A673 (cell line): ENCODE measurements around the gene FAIM2. TPM values are rescaled to one million over a fixed set of nuclear protein-coding genes. Genes with fewer than 3 reads are reported as not detected.

Experiments
- BruUV-seq: library from RNA; stranded (reverse); fragments of 400-500 nt; replicated peaks from 2 replicates; lab custom pipeline; 2021; lab: Mats Ljungman, UMichigan
- CTCF ChIA-PET: fragments of 300-600 bp; sonication (Branson Sonifier 250); formaldehyde crosslinking; loops from one replicate; lab custom pipeline; 2022; ENCODE audit warnings: antibody characterized with exemption; lab: Charles Lee
- POLR2A ChIA-PET: fragments of 300-600 bp; sonication (Branson Sonifier 250); formaldehyde crosslinking; loops from one replicate; lab custom pipeline; 2022; ENCODE audit warnings: antibody characterized with exemption; ENCODE audit not compliant: low non-redundant PET; lab: Charles Lee
- DNase-seq: peaks from one replicate; pipeline ENCODE4 v3.0.0-alpha.2; 2015; ENCODE audit warnings: low spot score
- H3K27ac ChIP-seq: fragments of 200-600 bp; sonication (generic); 2 replicates; pipeline ENCODE4 v1.5.1; 2016; ENCODE audit warnings: mixed run types, low read depth, mild to moderate bottlenecking, mixed read lengths, antibody characterized with exemption, low read length; ENCODE audit not compliant: poor library complexity, severe bottlenecking
- H3K27me3 ChIP-seq: fragments of 200-600 bp; sonication (generic); replicated peaks from 2 replicates; pipeline ENCODE4 v1.6.1; 2017; ENCODE audit warnings: mixed run types, low read depth, mild to moderate bottlenecking, mixed read lengths, antibody characterized with exemption, low read length; ENCODE audit not compliant: insufficient read depth, poor library complexity
- H3K36me3 ChIP-seq: fragments of 200-600 bp; sonication (generic); 2 replicates; pipeline ENCODE4 v1.6.1; 2016; ENCODE audit warnings: mixed run types, mild to moderate bottlenecking, mixed read lengths, antibody characterized with exemption, low read length; ENCODE audit not compliant: insufficient read depth, poor library complexity, severe bottlenecking
- H3K4me1 ChIP-seq: fragments of 200-600 bp; sonication (generic); 2 replicates; pipeline ENCODE4 v1.6.1; 2017; ENCODE audit warnings: mixed run types, mild to moderate bottlenecking, mixed read lengths, antibody characterized with exemption, low read length; ENCODE audit not compliant: insufficient read depth, poor library complexity, severe bottlenecking
- H3K4me3 ChIP-seq: fragments of 200-600 bp; sonication (generic); 2 replicates; pipeline ENCODE4 v1.5.1; 2016; ENCODE audit warnings: low read depth, mixed run types, mild to moderate bottlenecking, mixed read lengths, low read length; ENCODE audit not compliant: poor library complexity, severe bottlenecking
- H3K9me3 ChIP-seq: fragments of 200-600 bp; sonication (generic); 2 replicates; pipeline ENCODE4 v1.6.1; 2016; ENCODE audit warnings: mixed run types, low read depth, mild to moderate bottlenecking, mixed read lengths, antibody characterized with exemption, low read length; ENCODE audit not compliant: poor library complexity, severe bottlenecking
- CTCF ChIP-seq: fragments of 300-800, 200-600 bp; sonication (generic); conservative IDR thresholded peaks from 2 replicates; pipeline ENCODE4 v1.5.1; 2017; ENCODE audit warnings: low read depth, mild to moderate bottlenecking, antibody characterized with exemption, low read length, moderate library complexity, mixed read lengths
- EZH2 ChIP-seq: fragments of 200-600 bp; sonication (generic); IDR thresholded peaks from 2 replicates; pipeline ENCODE4 v1.6.1; 2017; ENCODE audit warnings: borderline replicate concordance, low read depth, mild to moderate bottlenecking, mixed read lengths, antibody characterized with exemption, low read length; ENCODE audit not compliant: poor library complexity, severe bottlenecking
- intact Hi-C: fragments of 100-400 bp; cut with micrococcal nuclease; formaldehyde crosslinking; loops from one replicate; pipeline ENCODE4 v1.10.0; 2022; ENCODE audit not compliant: unreplicated experiment
- total RNA-seq: library from RNA; stranded (reverse); gene quantifications from 2 replicates; pipeline ENCODE4 v1.2.3, GENCODE V29; 2021

Gene FAIM2
- total RNA-seq, 1 experiment from 2014 or later, result not detected

- H3K27me3 ChIP-seq, result peaks cover 11% of the 10 kb centered on the region
- TF ChIP-seq EZH2 (no peak), CTCF (no peak)
- H3K4me1 ChIP-seq, result no peaks in the 10 kb centered on the region
- BruUV-seq, result no TSS peak
- H3K4me3 ChIP-seq, result no peak overlapping the region
- intact Hi-C loops, result no loop called here
- no peaks in the 10 kb centered on the region for H3K36me3 ChIP-seq
- CTCF ChIA-PET, result no interaction called here
- POLR2A ChIA-PET, result no interaction called here
- H3K27ac ChIP-seq, result no peak overlapping the region
- DNase-seq, result no peak
- no peaks in the 10 kb centered on the region for H3K9me3 ChIP-seq
These were observed 47.9 kb upstream of the FAIM2 start for GRCh38 chr12:49951411-49952240.

- no peak for TF ChIP-seq EZH2
- TF ChIP-seq CTCF, result no peak
- POLR2A ChIA-PET, result no interaction called here
- intact Hi-C loops, result no loop called here
- CTCF ChIA-PET, result no interaction called here
- H3K4me3 ChIP-seq, result no peak within 1 kb of the TSS
- H3K9me3 ChIP-seq, result no peaks in the 10 kb centered on the region
- no peaks in the 10 kb centered on the region for H3K4me1 ChIP-seq
- H3K27me3 ChIP-seq, result peaks cover 11% of the 10 kb centered on the region
- BruUV-seq, result no TSS peak
- no peak within 1 kb of the TSS for H3K27ac ChIP-seq
- no peaks in the 10 kb centered on the region for H3K36me3 ChIP-seq
- no peak for DNase-seq
These were observed 46.9 kb upstream of the FAIM2 start, which contains the start of gene AQP2 for GRCh38 chr12:49950273-49951251. Gene AQP2, plus strand, starts transcription at chr12:49950737. Its CDS starts 94 bp downstream, at chr12:49950831.

- peaks cover 5% of the 10 kb centered on the region for H3K27me3 ChIP-seq
- no peak for DNase-seq
- no peak overlapping the region for H3K4me3 ChIP-seq
- ChIA-PET POLR2A (no interaction called here), CTCF (no interaction called here)
- no TSS peak for BruUV-seq
- H3K9me3 ChIP-seq, result no peaks in the 10 kb centered on the region
- H3K27ac ChIP-seq, result no peak overlapping the region
- intact Hi-C loops, result loop anchor here (5.0 to 10.0 kb wide), 2 partner anchors 83 to 175 kb away; no protein-coding TSS in a partner anchor
- H3K4me1 ChIP-seq, result no peaks in the 10 kb centered on the region
- no peaks in the 10 kb centered on the region for H3K36me3 ChIP-seq
- no peak for TF ChIP-seq EZH2
- no peak for TF ChIP-seq CTCF
These were observed 46.2 kb upstream of the FAIM2 start for GRCh38 chr12:49949866-49950265.
